Adrenal gland (tissue), 5 donors: ENCODE data around the gene SMYD5.

Source experiments
- CTCF ChIP-seq, 6 experiments: fragments of 450-650 bp in 4 of 6; fragments of 200-600 bp in 2 of 6; sonication (generic) in 1 of 6; IDR thresholded peaks; 1 replicate in 5 of 6; 2 replicates in 1 of 6; pipeline versions ENCODE4 v1.5.1 to v1.8.0; 2016 to 2021; ENCODE audit warnings: antibody characterized with exemption in 6 of 6, mild to moderate bottlenecking in 2 of 6, moderate library complexity in 1 of 6
- POLR2A ChIP-seq, 2 donors: fragments of 450-650 bp; IDR thresholded peaks; one replicate each; pipeline ENCODE4 v1.6.1; 2017; ENCODE audit warnings: antibody characterized with exemption in 2 of 2, mild to moderate bottlenecking in 2 of 2, moderate library complexity in 1 of 2
- donor health status: DM: no; HTN: no; CAD: no.

- TF ChIP-seq CTCF (IDR thresholded peaks at IDR 0.05) (no peak), POLR2A (IDR thresholded peaks at IDR 0.05) (no peak)
Observed at GRCh38 chr2:73254343-73255006, 40.4 kb downstream of the SMYD5 start.
